Keratinocyte (primary cell): ENCODE results near the gene PLA2G4F. TPM values are rescaled to one million over a fixed set of nuclear protein-coding genes. Genes with fewer than 3 reads are reported as not detected.

ENCODE experiments used
- DNase-seq: peaks from one replicate; pipeline ENCODE4 v3.0.0-alpha.2; 2011; ENCODE audit warnings: low read depth, missing footprints, low spot score
- FAIRE-seq: peaks from 2 replicates; lab custom pipeline; 2011; peaks lifted over from hg19 to GRCh38; lab: Jason Lieb, UNC
- H2AFZ ChIP-seq: 2 replicates; pipeline ENCODE4 v1.6.0; 2012; ENCODE audit warnings: low read length, control low read depth, inconsistent platforms; ENCODE audit not compliant: control insufficient read depth
- H3K27ac ChIP-seq: 2 replicates; pipeline ENCODE4 v1.5.1; 2011; ENCODE audit warnings: low read length; ENCODE audit not compliant: control insufficient read depth, insufficient read depth
- H3K27me3 ChIP-seq: 3 replicates; pipeline ENCODE4 v1.6.0; 2011; ENCODE audit warnings: low read length; ENCODE audit not compliant: control insufficient read depth, insufficient read depth; ENCODE audit errors: extremely low read depth
- H3K36me3 ChIP-seq, 2 experiments: 2 replicates in 1 of 2; 3 replicates in 1 of 2; pipeline ENCODE4 v1.5.1; 2011; ENCODE audit warnings: low read length in 2 of 2, mild to moderate bottlenecking in 1 of 2; ENCODE audit not compliant: control insufficient read depth in 2 of 2, insufficient read depth in 2 of 2; ENCODE audit errors: extremely low read depth in 1 of 2
- H3K4me1 ChIP-seq: 3 replicates; pipeline ENCODE4 v1.5.1; 2011; ENCODE audit warnings: low read length; ENCODE audit not compliant: control insufficient read depth, insufficient read depth; ENCODE audit errors: extremely low read depth
- H3K4me2 ChIP-seq: 3 replicates; pipeline ENCODE4 v1.6.0; 2011; ENCODE audit warnings: low read depth, low read length; ENCODE audit not compliant: control insufficient read depth, insufficient read depth; ENCODE audit errors: extremely low read depth
- H3K4me3 ChIP-seq, 3 experiments: fragments of 200-600 bp in 1 of 3; sonication (generic) in 1 of 3; 2 replicates in 2 of 3; 3 replicates in 1 of 3; pipeline ENCODE4 v1.5.1; 2011 to 2016; ENCODE audit warnings: low read length in 3 of 3, mild to moderate bottlenecking in 3 of 3, control low read depth in 2 of 3, inconsistent platforms in 1 of 3, low read depth in 1 of 3, mixed read lengths in 1 of 3, mixed run types in 1 of 3, moderate library complexity in 1 of 3; ENCODE audit not compliant: control insufficient read depth in 2 of 3, insufficient read depth in 2 of 3; ENCODE audit errors: extremely low read depth in 1 of 3
- H3K79me2 ChIP-seq: 2 replicates; pipeline ENCODE4 v1.6.0; 2012; ENCODE audit warnings: low read length; ENCODE audit not compliant: control insufficient read depth, insufficient read depth
- H3K9ac ChIP-seq: 3 replicates; pipeline ENCODE4 v1.6.0; 2011; ENCODE audit warnings: low read length; ENCODE audit not compliant: control insufficient read depth, insufficient read depth; ENCODE audit errors: extremely low read depth
- H3K9me1 ChIP-seq: 3 replicates; pipeline ENCODE4 v1.6.0; 2011; ENCODE audit warnings: low read length; ENCODE audit not compliant: control insufficient read depth, insufficient read depth; ENCODE audit errors: extremely low read depth
- H3K9me3 ChIP-seq: 2 replicates; pipeline ENCODE4 v1.5.1; 2012; ENCODE audit warnings: low read depth, low read length; ENCODE audit not compliant: control insufficient read depth
- H4K20me1 ChIP-seq: 3 replicates; pipeline ENCODE4 v1.6.0; 2011; ENCODE audit warnings: low read length; ENCODE audit not compliant: control insufficient read depth, insufficient read depth; ENCODE audit errors: extremely low read depth
- CTCF ChIP-seq, 3 experiments: IDR thresholded peaks in 1 of 3; conservative IDR thresholded peaks in 1 of 3; optimal IDR thresholded peaks in 1 of 3; 2 replicates in 2 of 3; 3 replicates in 1 of 3; pipeline versions ENCODE3 to v1.5.1; 2011; ENCODE audit warnings: low read length in 3 of 3, mild to moderate bottlenecking in 3 of 3, moderate library complexity in 2 of 3, control low read depth in 1 of 3, inconsistent platforms in 1 of 3; ENCODE audit not compliant: insufficient read depth in 2 of 3; ENCODE audit errors: extremely low read depth in 1 of 3
- EZH2 ChIP-seq: IDR thresholded peaks from one replicate; pipeline ENCODE4 v1.6.1; 2012; ENCODE audit warnings: inconsistent platforms, mild to moderate bottlenecking, low read length, moderate library complexity
- dilution Hi-C: fragments of 300-500 bp; cut with MboI; formaldehyde crosslinking; loops from one replicate; pipeline ENCODE4 v1.7.0; 2020; ENCODE audit warnings: low sequenced_read_pairs; ENCODE audit not compliant: extremely low pct_ligation_motif_present
- polyA plus RNA-seq, 5 experiments: library from polyadenylated mRNA; depleted of rRNA in 3 of 5; stranded (reverse) in 3 of 5; stranded (forward) in 1 of 5; unstranded in 1 of 5; fragments of >200 nt; gene quantifications; 1 replicate in 1 of 5; 2 replicates in 3 of 5; 3 replicates in 1 of 5; pipeline versions ENCODE4 v1.2.1 to v1.2.3, GENCODE V29; 2011 to 2012; ENCODE audit warnings: missing spikeins in 2 of 5, low read depth in 1 of 5, low replicate concordance in 1 of 5

PLA2G4F gene
- polyA plus RNA-seq, 1 donor (not counting 4 experiments of a cell fraction or from before 2014, with no cell fraction given), result 4.4 TPM

- H3K9me1 ChIP-seq, result no peaks in the 10 kb centered on the region
- H4K20me1 ChIP-seq, result no peaks in the 10 kb centered on the region
- FAIRE-seq (no peak), DNase-seq (no peak)
- H3K79me2 ChIP-seq, result no peaks in the 10 kb centered on the region
- H3K9me3 ChIP-seq, result no peaks in the 10 kb centered on the region
- dilution Hi-C loops, result no loop called here
- no peaks in the 10 kb centered on the region for H3K4me1 ChIP-seq
- no peak overlapping the region for H2AFZ ChIP-seq
- H3K4me3 ChIP-seq, result no peak overlapping the region
- TF ChIP-seq EZH2 (no peak), CTCF (optimal IDR thresholded peaks at IDR 0.05 in 1 of 3, IDR thresholded peaks at IDR 0.05 in 1 of 3, conservative IDR thresholded peaks at IDR 0.05 in 1 of 3; ENCODE audit: extremely low read depth in 1 of 3, insufficient read depth in 2 of 3, low read length in 3 of 3) (no peak)
- no peak overlapping the region for H3K4me2 ChIP-seq
- H3K36me3 ChIP-seq, result peaks cover 11 to 17% of the 10 kb centered on the region in 2 experiments
- no peak overlapping the region for H3K27ac ChIP-seq
- H3K27me3 ChIP-seq, result no peaks in the 10 kb centered on the region
- H3K9ac ChIP-seq, result no peak overlapping the region
Observed at GRCh38 chr15:42184296-42184695, 27.9 kb upstream of the PLA2G4F start.

- TF ChIP-seq CTCF (optimal IDR thresholded peaks at IDR 0.05 in 1 of 3, IDR thresholded peaks at IDR 0.05 in 1 of 3, conservative IDR thresholded peaks at IDR 0.05 in 1 of 3; ENCODE audit: extremely low read depth in 1 of 3, insufficient read depth in 2 of 3, low read length in 3 of 3), result no peak
- TF ChIP-seq EZH2, result no peak
- H3K27ac ChIP-seq, result no peak overlapping the region
- no peaks in the 10 kb centered on the region for H3K9me3 ChIP-seq
- FAIRE-seq, result no peak
- H3K4me1 ChIP-seq, result no peaks in the 10 kb centered on the region
- DNase-seq, result no peak
- H2AFZ ChIP-seq, result no peak overlapping the region
- no peaks in the 10 kb centered on the region for H3K27me3 ChIP-seq
- dilution Hi-C loops, result no loop called here
- H3K79me2 ChIP-seq, result no peaks in the 10 kb centered on the region
- H3K9ac ChIP-seq, result no peak overlapping the region
- no peak overlapping the region for H3K4me3 ChIP-seq
- peaks cover 11 to 21% of the 10 kb centered on the region in 2 experiments for H3K36me3 ChIP-seq
- no peaks in the 10 kb centered on the region for H3K9me1 ChIP-seq
- H3K4me2 ChIP-seq, result no peak overlapping the region
- no peaks in the 10 kb centered on the region for H4K20me1 ChIP-seq
Observed at GRCh38 chr15:42182961-42183360, 26.5 kb upstream of the PLA2G4F start.
